GM23338 (cell line): ENCODE data around the gene ITGB7.

Source experiments
- JUNB ChIP-seq: IDR thresholded peaks from one replicate; pipeline ENCODE4 v1.6.1; 2016; ENCODE audit warnings: antibody characterized with exemption; ENCODE audit not compliant: unreplicated experiment
- POLR2AphosphoS5 ChIP-seq: IDR thresholded peaks from 2 replicates; pipeline ENCODE4 v1.6.1; 2016; ENCODE audit warnings: antibody characterized with exemption, low read depth
- TF ChIP-seq, protein P1 (sequence below), 2 experiments: fragments of 200-600 bp in 1 of 2; sonication (generic) in 1 of 2; conservative IDR thresholded peaks; 2 replicates each; pipeline versions ENCODE4 v1.5.1 to v1.6.1; 2016 to 2017; ENCODE audit warnings: antibody characterized with exemption in 2 of 2, low read depth in 2 of 2, mild to moderate bottlenecking in 2 of 2, moderate library complexity in 1 of 2
- TF ChIP-seq, protein P2 (sequence below): IDR thresholded peaks from 2 replicates; pipeline ENCODE4 v1.6.1; 2016; ENCODE audit warnings: antibody characterized with exemption

DNA sequence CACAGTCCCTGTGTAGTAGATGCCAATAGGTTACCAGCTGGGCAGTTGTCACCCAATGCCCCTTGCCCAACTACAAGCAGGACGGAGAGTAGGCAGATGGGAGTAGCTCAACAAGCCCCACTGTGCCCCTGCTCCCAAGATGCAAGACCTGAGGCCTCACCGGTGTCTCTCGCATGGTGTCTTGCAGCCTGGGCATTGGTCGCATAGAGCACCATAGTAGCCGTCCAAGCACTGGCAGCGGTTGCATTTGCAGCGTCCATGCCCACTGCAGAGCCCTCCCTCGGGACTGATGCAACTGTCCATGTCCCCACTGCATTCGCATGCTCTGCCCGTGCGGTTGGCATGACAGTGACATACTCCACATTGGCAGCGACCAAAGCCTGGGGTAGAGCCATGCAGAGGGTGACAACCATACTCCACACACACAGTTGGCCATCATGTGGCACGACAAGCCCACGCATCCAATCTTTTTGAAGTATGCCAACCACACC is 14.5 kb downstream of the ITGB7 start:
- TF ChIP-seq, protein P1, sequence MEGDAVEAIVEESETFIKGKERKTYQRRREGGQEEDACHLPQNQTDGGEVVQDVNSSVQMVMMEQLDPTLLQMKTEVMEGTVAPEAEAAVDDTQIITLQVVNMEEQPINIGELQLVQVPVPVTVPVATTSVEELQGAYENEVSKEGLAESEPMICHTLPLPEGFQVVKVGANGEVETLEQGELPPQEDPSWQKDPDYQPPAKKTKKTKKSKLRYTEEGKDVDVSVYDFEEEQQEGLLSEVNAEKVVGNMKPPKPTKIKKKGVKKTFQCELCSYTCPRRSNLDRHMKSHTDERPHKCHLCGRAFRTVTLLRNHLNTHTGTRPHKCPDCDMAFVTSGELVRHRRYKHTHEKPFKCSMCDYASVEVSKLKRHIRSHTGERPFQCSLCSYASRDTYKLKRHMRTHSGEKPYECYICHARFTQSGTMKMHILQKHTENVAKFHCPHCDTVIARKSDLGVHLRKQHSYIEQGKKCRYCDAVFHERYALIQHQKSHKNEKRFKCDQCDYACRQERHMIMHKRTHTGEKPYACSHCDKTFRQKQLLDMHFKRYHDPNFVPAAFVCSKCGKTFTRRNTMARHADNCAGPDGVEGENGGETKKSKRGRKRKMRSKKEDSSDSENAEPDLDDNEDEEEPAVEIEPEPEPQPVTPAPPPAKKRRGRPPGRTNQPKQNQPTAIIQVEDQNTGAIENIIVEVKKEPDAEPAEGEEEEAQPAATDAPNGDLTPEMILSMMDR (conservative IDR thresholded peaks at IDR 0.05; ENCODE audit: low read depth in 2 of 2), result no peak
- TF ChIP-seq, protein P2, sequence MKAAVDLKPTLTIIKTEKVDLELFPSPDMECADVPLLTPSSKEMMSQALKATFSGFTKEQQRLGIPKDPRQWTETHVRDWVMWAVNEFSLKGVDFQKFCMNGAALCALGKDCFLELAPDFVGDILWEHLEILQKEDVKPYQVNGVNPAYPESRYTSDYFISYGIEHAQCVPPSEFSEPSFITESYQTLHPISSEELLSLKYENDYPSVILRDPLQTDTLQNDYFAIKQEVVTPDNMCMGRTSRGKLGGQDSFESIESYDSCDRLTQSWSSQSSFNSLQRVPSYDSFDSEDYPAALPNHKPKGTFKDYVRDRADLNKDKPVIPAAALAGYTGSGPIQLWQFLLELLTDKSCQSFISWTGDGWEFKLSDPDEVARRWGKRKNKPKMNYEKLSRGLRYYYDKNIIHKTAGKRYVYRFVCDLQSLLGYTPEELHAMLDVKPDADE, result no peak
- no peak for TF ChIP-seq POLR2AphosphoS5
- no peak for TF ChIP-seq JUNB
